ENCODE results near the gene CUL2.

GRCh38 chr10:34996843-34997242 is 93.3 kb downstream of the CUL2 start:
- TF ChIP-seq CTCF (conservative IDR thresholded peaks at IDR 0.05; ENCODE audit: low read depth, low read length), result no peak
- no peak for TF ChIP-seq RAD21 (IDR thresholded peaks at IDR 0.05; ENCODE audit: low read length)
- no peak for TF ChIP-seq MXI1 (IDR thresholded peaks at IDR 0.05; ENCODE audit: borderline replicate concordance, low read depth, low read length)
- no peak for TF ChIP-seq POLR2A (IDR thresholded peaks at IDR 0.05; ENCODE audit: low read depth, low read length)
- TF ChIP-seq USF2 (IDR thresholded peaks at IDR 0.05; ENCODE audit: low read depth, low read length), result no peak
- no peak for TF ChIP-seq BHLHE40 (IDR thresholded peaks at IDR 0.05; ENCODE audit: low read depth, low read length)
- no peak for TF ChIP-seq FOS (IDR thresholded peaks at IDR 0.05; ENCODE audit: low read depth, low read length)
- no peak for TF ChIP-seq MAZ (IDR thresholded peaks at IDR 0.05; ENCODE audit: borderline replicate concordance, low read depth, low read length)
- TF ChIP-seq CEBPB (IDR thresholded peaks at IDR 0.05; ENCODE audit: low read depth, low read length), result peak; percentile 22; the same call in 1 of the 2 replicates
- no peak for TF ChIP-seq RFX5 (IDR thresholded peaks at IDR 0.05; ENCODE audit: low read depth, low read length)
- TF ChIP-seq MAFK (IDR thresholded peaks at IDR 0.05; ENCODE audit: low read depth, low read length), result no peak
- TF ChIP-seq RCOR1 (IDR thresholded peaks at IDR 0.05; ENCODE audit: insufficient replicate concordance, low read length), result no peak
- TF ChIP-seq CHD1 (IDR thresholded peaks at IDR 0.05; ENCODE audit: low read depth, low read length), result no peak

Measured in IMR-90 (cell line).